Calu3 (cell line): Measurements from ENCODE around the gene SNORC. TPM values are rescaled to one million over a fixed set of nuclear protein-coding genes. Genes with fewer than 3 reads are reported as not detected.

ENCODE experiments used
- BruUV-seq: library from RNA; stranded (reverse); fragments of 400-500 nt; replicated peaks from 2 replicates; lab custom pipeline; 2021; lab: Mats Ljungman, UMichigan
- CTCF ChIA-PET: fragments of 300-600 bp; sonication (Branson Sonifier 250); formaldehyde crosslinking; loops from one replicate; lab custom pipeline; 2022; ENCODE audit warnings: antibody characterized with exemption; lab: Charles Lee
- DNase-seq: peaks from one replicate; pipeline ENCODE4 v3.0.0; 2022
- H3K27ac Mint-ChIP-seq: one replicate; pipeline ENCODE4 v1.8.0; 2022; ENCODE audit warnings: mixed read lengths; ENCODE audit not compliant: unreplicated experiment
- H3K27me3 Mint-ChIP-seq: one replicate; pipeline ENCODE4 v1.8.0; 2022; ENCODE audit warnings: mixed read lengths; ENCODE audit not compliant: unreplicated experiment
- H3K36me3 Mint-ChIP-seq: one replicate; pipeline ENCODE4 v1.8.0; 2022; ENCODE audit warnings: mild to moderate bottlenecking, moderate library complexity, mixed read lengths; ENCODE audit not compliant: insufficient read depth, unreplicated experiment
- H3K4me1 Mint-ChIP-seq: one replicate; pipeline ENCODE4 v1.8.0; 2022; ENCODE audit warnings: mild to moderate bottlenecking, low read depth, mixed read lengths; ENCODE audit not compliant: unreplicated experiment
- H3K4me3 Mint-ChIP-seq: one replicate; pipeline ENCODE4 v1.8.0; 2022; ENCODE audit warnings: mild to moderate bottlenecking, low read depth, moderate library complexity, mixed read lengths; ENCODE audit not compliant: unreplicated experiment
- H3K9me3 Mint-ChIP-seq: one replicate; pipeline ENCODE4 v1.8.0; 2022; ENCODE audit warnings: low read depth, mixed read lengths; ENCODE audit not compliant: unreplicated experiment
- intact Hi-C: fragments of 100-400 bp; cut with micrococcal nuclease; formaldehyde crosslinking; loops from one replicate; pipeline ENCODE4 v1.10.0; 2022; ENCODE audit not compliant: unreplicated experiment
- total RNA-seq: library from RNA; stranded (reverse); gene quantifications from 2 replicates; pipeline ENCODE4 v1.2.3, GENCODE V29; 2022
- TF ChIP-seq, protein P1 (sequence below): fragments of 200-600 bp; IDR thresholded peaks from one replicate; pipeline ENCODE4 v1.8.0; 2022; ENCODE audit warnings: antibody characterized with exemption; ENCODE audit not compliant: unreplicated experiment

Gene SNORC
- total RNA-seq, 1 experiment from 2014 or later: 4.3 TPM

DNA sequence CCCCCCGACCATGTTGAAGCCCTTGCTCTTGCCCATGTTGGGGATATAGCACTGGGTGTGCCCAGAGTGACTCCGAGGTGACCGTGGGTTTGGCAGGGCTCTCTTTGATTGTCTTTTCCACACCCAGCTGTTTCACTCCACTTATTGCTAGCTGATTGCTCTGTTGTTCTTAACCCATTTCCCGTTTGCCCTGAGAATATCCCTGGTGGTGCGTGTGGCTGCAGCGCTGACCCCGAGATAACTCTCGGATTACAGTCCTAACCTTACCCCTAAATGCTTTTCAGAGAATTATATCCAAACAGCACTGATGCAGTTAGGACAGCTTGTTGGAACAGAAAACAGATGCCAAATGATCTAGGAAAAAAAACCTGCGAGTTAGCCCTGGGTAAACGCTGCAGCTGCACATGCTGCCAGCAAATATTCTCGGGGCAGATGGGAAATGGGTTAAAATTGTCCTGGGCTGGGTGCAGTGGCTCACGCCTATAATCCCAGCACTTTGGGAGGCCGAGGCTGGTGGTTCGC is 34.3 kb upstream of the SNORC start:
- TF ChIP-seq, protein P1, sequence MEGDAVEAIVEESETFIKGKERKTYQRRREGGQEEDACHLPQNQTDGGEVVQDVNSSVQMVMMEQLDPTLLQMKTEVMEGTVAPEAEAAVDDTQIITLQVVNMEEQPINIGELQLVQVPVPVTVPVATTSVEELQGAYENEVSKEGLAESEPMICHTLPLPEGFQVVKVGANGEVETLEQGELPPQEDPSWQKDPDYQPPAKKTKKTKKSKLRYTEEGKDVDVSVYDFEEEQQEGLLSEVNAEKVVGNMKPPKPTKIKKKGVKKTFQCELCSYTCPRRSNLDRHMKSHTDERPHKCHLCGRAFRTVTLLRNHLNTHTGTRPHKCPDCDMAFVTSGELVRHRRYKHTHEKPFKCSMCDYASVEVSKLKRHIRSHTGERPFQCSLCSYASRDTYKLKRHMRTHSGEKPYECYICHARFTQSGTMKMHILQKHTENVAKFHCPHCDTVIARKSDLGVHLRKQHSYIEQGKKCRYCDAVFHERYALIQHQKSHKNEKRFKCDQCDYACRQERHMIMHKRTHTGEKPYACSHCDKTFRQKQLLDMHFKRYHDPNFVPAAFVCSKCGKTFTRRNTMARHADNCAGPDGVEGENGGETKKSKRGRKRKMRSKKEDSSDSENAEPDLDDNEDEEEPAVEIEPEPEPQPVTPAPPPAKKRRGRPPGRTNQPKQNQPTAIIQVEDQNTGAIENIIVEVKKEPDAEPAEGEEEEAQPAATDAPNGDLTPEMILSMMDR: no peak
- no peaks in the 10 kb centered on the region for H3K9me3 Mint-ChIP-seq
- H3K27ac Mint-ChIP-seq: no peak overlapping the region
- H3K36me3 Mint-ChIP-seq: peaks cover 36% of the 10 kb centered on the region
- BruUV-seq: no TSS peak
- CTCF ChIA-PET: no interaction called here
- H3K27me3 Mint-ChIP-seq: no peaks in the 10 kb centered on the region
- intact Hi-C loops: no loop called here
- H3K4me3 Mint-ChIP-seq: no peak overlapping the region
- DNase-seq: no peak
- H3K4me1 Mint-ChIP-seq: peaks cover 42% of the 10 kb centered on the region

DNA sequence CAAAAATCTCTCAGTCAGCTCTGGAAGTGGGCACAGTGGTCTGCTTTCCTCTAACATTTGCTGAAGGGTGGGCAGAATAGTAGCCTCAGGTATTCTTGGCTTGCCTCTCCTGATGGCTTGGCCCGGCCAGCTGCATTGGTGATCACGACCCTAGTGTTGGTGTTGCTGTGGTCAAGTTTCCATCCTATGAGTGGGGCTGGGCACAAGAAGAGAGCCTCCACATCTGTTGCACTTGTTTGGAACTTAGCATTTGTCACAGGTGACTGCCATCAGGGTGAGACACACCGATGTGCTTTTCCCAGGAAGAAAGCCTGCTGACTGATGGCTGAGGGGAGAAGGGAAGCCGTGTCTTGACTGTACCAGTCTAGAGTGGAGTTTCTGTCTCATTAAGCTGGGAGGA is 33.1 kb upstream of the SNORC start:
- DNase-seq: no peak
- intact Hi-C loops: no loop called here
- Mint-ChIP-seq H3K27ac (no peak overlapping the region), H3K27me3 (no peaks in the 10 kb centered on the region), H3K4me3 (no peak overlapping the region), H3K9me3 (no peaks in the 10 kb centered on the region), H3K4me1 (peaks cover 42% of the 10 kb centered on the region), H3K36me3 (peaks cover 46% of the 10 kb centered on the region)
- CTCF ChIA-PET: interaction anchor here (0.7 to 1.2 kb wide), 2 partner anchors 13 to 354 kb away, joined by 3 to 4 read pairs; no protein-coding TSS in a partner anchor
- TF ChIP-seq, protein P1: no peak
- BruUV-seq: no TSS peak

DNA sequence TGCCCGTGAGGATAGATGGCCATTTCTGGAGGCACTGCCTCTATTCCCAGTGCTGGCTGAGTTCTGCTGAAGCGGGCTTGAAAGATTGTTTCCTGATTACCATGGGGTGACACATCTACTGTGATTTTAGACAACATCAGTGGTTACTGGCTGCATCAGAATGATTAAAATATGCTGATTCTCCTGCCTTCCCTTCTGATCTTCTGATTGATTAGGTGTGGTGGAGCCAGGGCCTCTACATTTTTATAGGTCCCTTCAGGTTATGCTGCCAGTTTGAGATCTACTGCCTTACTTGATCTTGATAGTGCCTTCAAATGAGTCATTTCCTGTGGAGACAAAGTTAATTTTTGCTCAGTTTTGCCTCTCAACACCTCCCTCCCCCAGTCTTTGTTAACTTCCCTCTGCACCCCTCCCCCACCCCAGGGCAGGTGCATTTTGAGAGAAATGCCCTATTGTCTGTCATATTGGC is 31.6 kb upstream of the SNORC start:
- intact Hi-C loops: no loop called here

DNA sequence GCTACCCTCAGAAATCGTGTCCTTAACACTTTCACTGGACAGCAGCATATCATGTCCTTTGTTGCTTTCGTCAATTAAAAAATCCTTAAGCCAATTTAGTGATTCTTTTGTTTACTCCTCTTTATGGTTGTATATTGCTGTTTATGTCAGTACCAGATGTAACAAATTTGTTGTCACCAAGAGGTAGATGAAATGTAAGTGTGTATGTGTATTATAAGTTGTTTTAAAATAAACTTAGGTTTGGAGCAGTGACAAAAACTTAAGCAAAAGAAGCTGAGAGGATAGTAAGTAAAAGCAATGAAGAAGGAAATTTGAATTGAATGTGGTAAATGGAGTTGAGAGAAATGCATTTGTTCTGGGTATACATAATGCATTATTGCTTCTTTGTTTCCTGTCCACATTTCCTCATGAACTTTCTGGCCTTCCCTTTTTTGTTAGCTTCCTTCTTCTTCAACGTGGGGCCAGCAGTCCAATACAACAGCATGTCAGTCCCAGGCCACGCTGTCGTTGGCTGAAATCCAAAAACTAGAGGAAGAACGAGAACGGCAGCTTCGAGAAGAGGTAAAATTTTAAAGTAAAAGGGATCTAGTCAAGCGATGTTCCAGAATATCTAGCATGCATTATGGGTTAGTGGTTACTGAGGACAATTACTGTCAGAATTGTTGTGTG is 30.5 kb upstream of the SNORC start:
- Mint-ChIP-seq H3K4me3 (no peak overlapping the region), H3K27me3 (no peaks in the 10 kb centered on the region), H3K4me1 (peaks cover 42% of the 10 kb centered on the region), H3K27ac (peak overlapping the region; percentile 66), H3K36me3 (peaks cover 41% of the 10 kb centered on the region), H3K9me3 (no peaks in the 10 kb centered on the region)
- CTCF ChIA-PET: interaction anchor here (1.1 kb wide), 1 partner anchor 21 kb away, joined by 3 read pairs; no protein-coding TSS in a partner anchor
- DNase-seq: peak; percentile 23
- BruUV-seq: no TSS peak
- TF ChIP-seq, protein P1: no peak
- intact Hi-C loops: no loop called here

More for the DNA sequence above, 31.6 kb upstream of the SNORC start:
- BruUV-seq: no TSS peak
- peak; percentile 63 for DNase-seq
- TF ChIP-seq, protein P1: no peak
- CTCF ChIA-PET: interaction anchor here (0.9 kb wide), 1 partner anchor 220 kb away, joined by 3 read pairs; no protein-coding TSS in a partner anchor
- H3K4me1 Mint-ChIP-seq: peaks cover 42% of the 10 kb centered on the region
- no peaks in the 10 kb centered on the region for H3K9me3 Mint-ChIP-seq
- no peaks in the 10 kb centered on the region for H3K27me3 Mint-ChIP-seq
- peak overlapping the region; percentile 30 for H3K4me3 Mint-ChIP-seq
- peak overlapping the region; percentile 66 for H3K27ac Mint-ChIP-seq
- H3K36me3 Mint-ChIP-seq: peaks cover 46% of the 10 kb centered on the region
